Lower leg skin (tissue), 3 donors: ENCODE measurements around the gene ANGPT4.

ENCODE experiments used
- POLR2A ChIP-seq, 2 donors: fragments of 450-650 bp; IDR thresholded peaks; one replicate each; pipeline ENCODE4 v1.6.1; 2016 to 2017; ENCODE audit warnings: antibody characterized with exemption in 2 of 2, mild to moderate bottlenecking in 1 of 2, moderate library complexity in 1 of 2
- TF ChIP-seq, protein P1 (sequence below), 3 donors: fragments of 450-650 bp; IDR thresholded peaks; one replicate each; pipeline ENCODE4 v1.5.1; 2016; ENCODE audit warnings: antibody characterized with exemption in 3 of 3, mild to moderate bottlenecking in 3 of 3, moderate library complexity in 2 of 3

DNA sequence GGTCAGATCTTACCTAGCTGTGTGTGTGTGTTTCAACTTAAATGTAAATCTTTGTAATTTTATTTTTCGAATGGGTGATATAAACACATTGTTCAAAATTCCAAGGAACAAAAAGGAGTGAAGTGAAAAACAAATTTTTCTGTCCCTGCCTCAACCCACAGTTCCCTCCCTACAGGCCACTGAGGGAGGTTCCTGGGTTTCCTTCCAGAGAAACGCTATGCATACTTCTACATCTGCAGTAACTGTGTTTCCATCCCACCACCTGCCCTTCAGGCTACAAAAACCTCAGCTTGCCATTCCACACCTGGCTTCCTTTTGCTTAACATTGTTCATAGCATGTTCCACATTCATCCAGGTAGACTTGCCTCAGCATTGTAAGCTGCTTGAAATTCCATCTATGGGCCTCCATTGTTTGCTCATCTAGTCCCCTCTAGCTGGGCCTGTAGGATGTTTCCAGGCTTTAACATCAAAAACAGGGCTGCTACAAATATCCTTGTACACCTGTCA is 12.0 kb downstream of the ANGPT4 start:
- TF ChIP-seq, protein P1, sequence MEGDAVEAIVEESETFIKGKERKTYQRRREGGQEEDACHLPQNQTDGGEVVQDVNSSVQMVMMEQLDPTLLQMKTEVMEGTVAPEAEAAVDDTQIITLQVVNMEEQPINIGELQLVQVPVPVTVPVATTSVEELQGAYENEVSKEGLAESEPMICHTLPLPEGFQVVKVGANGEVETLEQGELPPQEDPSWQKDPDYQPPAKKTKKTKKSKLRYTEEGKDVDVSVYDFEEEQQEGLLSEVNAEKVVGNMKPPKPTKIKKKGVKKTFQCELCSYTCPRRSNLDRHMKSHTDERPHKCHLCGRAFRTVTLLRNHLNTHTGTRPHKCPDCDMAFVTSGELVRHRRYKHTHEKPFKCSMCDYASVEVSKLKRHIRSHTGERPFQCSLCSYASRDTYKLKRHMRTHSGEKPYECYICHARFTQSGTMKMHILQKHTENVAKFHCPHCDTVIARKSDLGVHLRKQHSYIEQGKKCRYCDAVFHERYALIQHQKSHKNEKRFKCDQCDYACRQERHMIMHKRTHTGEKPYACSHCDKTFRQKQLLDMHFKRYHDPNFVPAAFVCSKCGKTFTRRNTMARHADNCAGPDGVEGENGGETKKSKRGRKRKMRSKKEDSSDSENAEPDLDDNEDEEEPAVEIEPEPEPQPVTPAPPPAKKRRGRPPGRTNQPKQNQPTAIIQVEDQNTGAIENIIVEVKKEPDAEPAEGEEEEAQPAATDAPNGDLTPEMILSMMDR (IDR thresholded peaks at IDR 0.05): no peak
- TF ChIP-seq POLR2A (IDR thresholded peaks at IDR 0.05): no peak
